H9 (cell line): ENCODE results near the gene NAGA. TPM values are rescaled to one million over a fixed set of nuclear protein-coding genes. Genes with fewer than 3 reads are reported as not detected.

Experiments
- DNase-seq: peaks from one replicate; pipeline ENCODE4 v3.0.0-alpha.2; 2017
- H2AFZ ChIP-seq: one replicate; pipeline ENCODE4 v1.6.1; 2013; ENCODE audit warnings: mild to moderate bottlenecking, low read length, control low read depth, moderate library complexity
- H2AK5ac ChIP-seq: 2 replicates; pipeline ENCODE4 v1.6.1; 2013; ENCODE audit warnings: low read length, control low read depth, mixed read lengths; ENCODE audit not compliant: insufficient read length
- H2BK120ac ChIP-seq: one replicate; pipeline ENCODE4 v1.6.1; 2013; ENCODE audit warnings: low read depth, mild to moderate bottlenecking, low read length, control low read depth, inconsistent platforms; ENCODE audit not compliant: poor library complexity, severe bottlenecking
- H2BK12ac ChIP-seq: 2 replicates; pipeline ENCODE4 v1.6.1; 2013; ENCODE audit warnings: low read length, control low read depth, mixed read lengths, low read depth; ENCODE audit not compliant: insufficient read length
- H2BK15ac ChIP-seq: 2 replicates; pipeline ENCODE4 v1.6.1; 2013; ENCODE audit warnings: low read depth, low read length, control low read depth
- H2BK20ac ChIP-seq: one replicate; pipeline ENCODE4 v1.6.1; 2013; ENCODE audit warnings: low read depth, mild to moderate bottlenecking, low read length, control low read depth, inconsistent platforms; ENCODE audit not compliant: poor library complexity, severe bottlenecking
- H2BK5ac ChIP-seq: 2 replicates; pipeline ENCODE4 v1.6.1; 2013; ENCODE audit warnings: low read length, control low read depth, mixed read lengths; ENCODE audit not compliant: insufficient read length
- H3K14ac ChIP-seq: 2 replicates; pipeline ENCODE4 v1.6.1; 2013; ENCODE audit warnings: low read length, control low read depth; ENCODE audit not compliant: insufficient read depth
- H3K18ac ChIP-seq: 2 replicates; pipeline ENCODE4 v1.6.1; 2013; ENCODE audit warnings: low read depth, mild to moderate bottlenecking, mixed read lengths, low read length, control low read depth; ENCODE audit not compliant: insufficient read length
- H3K23ac ChIP-seq: 2 replicates; pipeline ENCODE4 v1.6.1; 2013; ENCODE audit warnings: low read length, control low read depth, mixed read lengths, low read depth; ENCODE audit not compliant: insufficient read length
- H3K23me2 ChIP-seq: 2 replicates; pipeline ENCODE4 v1.6.1; 2013; ENCODE audit warnings: low read depth, mild to moderate bottlenecking, mixed read lengths, low read length, control low read depth; ENCODE audit not compliant: insufficient read length, poor library complexity, severe bottlenecking
- H3K27ac ChIP-seq: 2 replicates; pipeline ENCODE4 v1.5.1; 2013; ENCODE audit warnings: low read length, control low read depth, mixed read lengths, low read depth; ENCODE audit not compliant: insufficient read length
- H3K27me3 ChIP-seq: 2 replicates; pipeline ENCODE4 v1.6.1; 2013; ENCODE audit warnings: low read length, control low read depth, inconsistent platforms; ENCODE audit not compliant: insufficient read depth
- H3K4ac ChIP-seq: 2 replicates; pipeline ENCODE4 v1.6.1; 2013; ENCODE audit warnings: low read depth, mild to moderate bottlenecking, control low read depth, inconsistent platforms, low read length, moderate library complexity
- H3K4me1 ChIP-seq: 2 replicates; pipeline ENCODE4 v1.6.1; 2013; ENCODE audit warnings: low read length, control low read depth, inconsistent platforms; ENCODE audit not compliant: insufficient read depth
- H3K4me2 ChIP-seq: 2 replicates; pipeline ENCODE4 v1.6.1; 2013; ENCODE audit warnings: low read length, control low read depth, mixed read lengths; ENCODE audit not compliant: insufficient read length, insufficient read depth
- H3K56ac ChIP-seq: 2 replicates; pipeline ENCODE4 v1.6.1; 2013; ENCODE audit warnings: low read depth, mild to moderate bottlenecking, mixed read lengths, low read length, control low read depth; ENCODE audit not compliant: insufficient read length
- H3K79me1 ChIP-seq: 2 replicates; pipeline ENCODE4 v1.6.1; 2013; ENCODE audit warnings: low read depth, mild to moderate bottlenecking, moderate library complexity, low read length, control low read depth, inconsistent platforms; ENCODE audit not compliant: insufficient read depth, poor library complexity, severe bottlenecking
- H3K79me2 ChIP-seq: 2 replicates; pipeline ENCODE4 v1.6.1; 2013; ENCODE audit warnings: low read length, control low read depth, inconsistent platforms; ENCODE audit not compliant: insufficient read depth
- H3K9ac ChIP-seq: 2 replicates; pipeline ENCODE4 v1.6.1; 2013; ENCODE audit warnings: low read length, control low read depth, mixed read lengths; ENCODE audit not compliant: insufficient read length; ENCODE audit errors: extremely low read depth
- H3K9me3 ChIP-seq: one replicate; pipeline ENCODE4 v1.6.1; 2013; ENCODE audit warnings: low read depth, low read length, inconsistent platforms; ENCODE audit not compliant: control insufficient read depth
- H3T11ph ChIP-seq: one replicate; pipeline ENCODE4 v1.6.1; 2013; ENCODE audit warnings: mild to moderate bottlenecking, low read length, control low read depth, inconsistent platforms
- H4K20me1 ChIP-seq: one replicate; pipeline ENCODE4 v1.6.1; 2013; ENCODE audit not compliant: control insufficient read depth, insufficient read length, insufficient read depth
- H4K5ac ChIP-seq: 2 replicates; pipeline ENCODE4 v1.6.1; 2013; ENCODE audit warnings: low read depth, mild to moderate bottlenecking, mixed read lengths, low read length, control low read depth; ENCODE audit not compliant: insufficient read length
- H4K8ac ChIP-seq: replicated peaks from 2 replicates; pipeline ENCODE4 v1.6.1; 2013; ENCODE audit warnings: low read length, control low read depth, mixed read lengths, low read depth; ENCODE audit not compliant: insufficient read length
- H4K91ac ChIP-seq: 2 replicates; pipeline ENCODE4 v1.6.1; 2013; ENCODE audit warnings: low read depth, mild to moderate bottlenecking, moderate library complexity, mixed read lengths, low read length, control low read depth; ENCODE audit not compliant: insufficient read length
- H3K27ac Mint-ChIP-seq, 3 experiments: 2 replicates in 2 of 3; 3 replicates in 1 of 3; pipeline ENCODE4 v1.8.0; 2020 to 2021; ENCODE audit warnings: mixed read lengths in 3 of 3, mild to moderate bottlenecking in 1 of 3, moderate library complexity in 1 of 3
- H3K27me3 Mint-ChIP-seq: 2 replicates; pipeline ENCODE4 v1.8.0; 2021; ENCODE audit warnings: low read depth, mild to moderate bottlenecking, moderate library complexity, mixed read lengths
- H3K36me3 Mint-ChIP-seq, 3 experiments: 2 replicates in 2 of 3; 3 replicates in 1 of 3; pipeline ENCODE4 v1.8.0; 2020 to 2021; ENCODE audit warnings: low read depth in 3 of 3, mixed read lengths in 3 of 3; ENCODE audit not compliant: insufficient read depth in 1 of 3
- H3K4me1 Mint-ChIP-seq, 2 experiments: 2 replicates each; pipeline ENCODE4 v1.8.0; 2020; ENCODE audit warnings: mixed read lengths in 2 of 2
- H3K4me3 Mint-ChIP-seq, 2 experiments: 2 replicates in 1 of 2; 3 replicates in 1 of 2; pipeline ENCODE4 v1.8.0; 2020 to 2021; ENCODE audit warnings: mild to moderate bottlenecking in 2 of 2, mixed read lengths in 2 of 2, moderate library complexity in 1 of 2
- H3K9me3 Mint-ChIP-seq, 2 experiments: 2 replicates in 1 of 2; 3 replicates in 1 of 2; pipeline ENCODE4 v1.8.0; 2020; ENCODE audit warnings: mild to moderate bottlenecking in 2 of 2, mixed read lengths in 2 of 2, moderate library complexity in 1 of 2
- CTCF ChIP-seq: fragments of 200-600 bp; sonication (generic); conservative IDR thresholded peaks from 3 replicates; pipeline ENCODE4 v1.8.0; 2021; ENCODE audit warnings: antibody characterized with exemption, mild to moderate bottlenecking
- WGBS: extraction: QIAGEN DNeasy Blood & Tissue Kit; methylation state at CpG from one replicate; pipeline ENCODE4 v1.1.7; 2013; ENCODE audit warnings: missing lambda C conversion rate, low lambda C conversion rate, mixed read lengths; ENCODE audit not compliant: insufficient read length; ENCODE audit errors: extremely low coverage; 5-methylcytosine and 5-hydroxymethylcytosine counted together
- total RNA-seq: library from RNA; stranded (reverse); gene quantifications from 2 replicates; pipeline ENCODE4 v1.2.1, GENCODE V29; 2021

The NAGA gene
- total RNA-seq, 1 experiment from 2014 or later, result 16.1 TPM

- peak; percentile 50 for TF ChIP-seq CTCF
- Histone ChIP-seq H4K91ac (no peak overlapping the region), H4K8ac (no peak overlapping the region), H2AK5ac (no peak overlapping the region), H2BK20ac (no peak overlapping the region), H3K4me1 (no peaks in the 10 kb centered on the region), H3K79me2 (no peaks in the 10 kb centered on the region), H2BK120ac (no peak overlapping the region), H3K27ac (no peak overlapping the region), H3K27me3 (no peaks in the 10 kb centered on the region), H3K56ac (no peak overlapping the region), H3K9ac (no peak overlapping the region), H3K4me2 (no peak overlapping the region), H3K14ac (no peak overlapping the region), H3K18ac (no peak overlapping the region), H2BK15ac (no peak overlapping the region), H2AFZ (no peak overlapping the region), H3K23me2 (no peaks in the 10 kb centered on the region), H3K23ac (no peak overlapping the region), H3T11ph (no peak overlapping the region), H3K9me3 (no peaks in the 10 kb centered on the region), H2BK12ac (no peak overlapping the region), H4K5ac (no peak overlapping the region), H2BK5ac (no peak overlapping the region), H3K79me1 (no peaks in the 10 kb centered on the region), H4K20me1 (no peaks in the 10 kb centered on the region), H3K4ac (no peak overlapping the region)
- H3K9me3 Mint-ChIP-seq, result peaks cover 17 to 23% of the 10 kb centered on the region in 2 experiments
- H3K27ac Mint-ChIP-seq, result no peak overlapping the region
- no CpG with 5 or more reads among the region's 4 CpGs for WGBS
- H3K4me3 Mint-ChIP-seq, result no peak overlapping the region
- H3K36me3 Mint-ChIP-seq, result peaks cover 0 to 13% (median 10%) of the 10 kb centered on the region in 3 experiments; a peak in 5 of 7 replicates
- peaks cover 35% of the 10 kb centered on the region for H3K27me3 Mint-ChIP-seq
- H3K4me1 Mint-ChIP-seq, result peaks cover 7 to 10% of the 10 kb centered on the region in 2 experiments
- no peak for DNase-seq
These were observed 41.2 kb upstream of the NAGA start for GRCh38 chr22:42111798-42112197.
